Lower leg skin (tissue), 4 donors: ENCODE measurements around the gene DOP1A. TPM values are rescaled to one million over a fixed set of nuclear protein-coding genes. Genes with fewer than 3 reads are reported as not detected.

Source experiments
- DNase-seq, 2 donors: peaks; one replicate each; pipeline ENCODE4 v3.0.0-alpha.2; 2019; ENCODE audit warnings: low spot score in 2 of 2
- H3K4me3 ChIP-seq: fragments of 200-600 bp; sonication (generic); 2 replicates; pipeline ENCODE4 v1.5.1; 2017; ENCODE audit warnings: mild to moderate bottlenecking, low read depth; ENCODE audit not compliant: poor library complexity, severe bottlenecking
- CTCF ChIP-seq, 3 donors: fragments of 450-650 bp; IDR thresholded peaks; one replicate each; pipeline ENCODE4 v1.5.1; 2016; ENCODE audit warnings: antibody characterized with exemption in 3 of 3, mild to moderate bottlenecking in 3 of 3, moderate library complexity in 2 of 3
- POLR2A ChIP-seq, 2 donors: fragments of 450-650 bp; IDR thresholded peaks; one replicate each; pipeline ENCODE4 v1.6.1; 2016 to 2017; ENCODE audit warnings: antibody characterized with exemption in 2 of 2, mild to moderate bottlenecking in 1 of 2, moderate library complexity in 1 of 2
- WGBS, 2 donors: methylation state at CpG; one replicate each; pipeline ENCODE4 v1.1.5; 2018; 5-methylcytosine and 5-hydroxymethylcytosine counted together
- intact Hi-C: fragments of 100-400 bp; cut with DNase I; formaldehyde crosslinking; loops from one replicate; pipeline ENCODE4 v1.15.0; 2023; ENCODE audit warnings: low total_unique reads
- total RNA-seq, 4 donors: library from RNA; depleted of rRNA; stranded (reverse); fragments of >200 nt; gene quantifications; one replicate each; pipeline ENCODE4 v1.1.0, GENCODE V29; 2016

Gene DOP1A
- total RNA-seq, 4 donors from 2014 or later = 32.6 to 75.8 (median 49.3) TPM

GRCh38 chr6:83055366-83055964 is 12.0 kb upstream of the DOP1A start:
- TF ChIP-seq CTCF (IDR thresholded peaks at IDR 0.05) (peak in 1 of 3 donors; percentile 61), POLR2A (IDR thresholded peaks at IDR 0.05) (no peak)
- intact Hi-C loops = loop anchor here (5.0 kb wide), 1 partner anchor 783 kb away; no protein-coding TSS in a partner anchor
- 15 to 18% methylated on average over 6 of the region's 6 CpGs for WGBS, 2 donors
- no peak overlapping the region for H3K4me3 ChIP-seq
- peak in 1 of 2 donors; percentile 38 for DNase-seq

GRCh38 chr6:83057705-83058321 is 9.7 kb upstream of the DOP1A start:
- TF ChIP-seq POLR2A (IDR thresholded peaks at IDR 0.05) (no peak), CTCF (IDR thresholded peaks at IDR 0.05) (no peak)
- intact Hi-C loops = loop anchor here (5.0 kb wide), 1 partner anchor 786 kb away; no protein-coding TSS in a partner anchor
- WGBS, 2 donors = 32 to 36% methylated on average over 4 of the region's 4 CpGs
- no peak overlapping the region for H3K4me3 ChIP-seq
- DNase-seq = no peak

- H3K4me3 ChIP-seq = no peak overlapping the region
- intact Hi-C loops = no loop called here
- no peak for DNase-seq
- TF ChIP-seq POLR2A (IDR thresholded peaks at IDR 0.05) = no peak
- no peak for TF ChIP-seq CTCF (IDR thresholded peaks at IDR 0.05)
These were observed 6.3 kb upstream of the DOP1A start for GRCh38 chr6:83061190-83061589.

GRCh38 chr6:83062225-83062624 is 5.2 kb upstream of the DOP1A start:
- intact Hi-C loops = no loop called here
- 92 to 97% methylated on average over 1 of the region's 1 CpG for WGBS, 2 donors
- no peak overlapping the region for H3K4me3 ChIP-seq
- no peak for DNase-seq
- TF ChIP-seq POLR2A (IDR thresholded peaks at IDR 0.05) (no peak), CTCF (IDR thresholded peaks at IDR 0.05) (no peak)

- DNase-seq = peak; percentile 82 to 97
- H3K4me3 ChIP-seq = peak within 1 kb of the TSS; percentile 64
- intact Hi-C loops = loop anchor here (5.0 kb wide), 1 partner anchor 1403 kb away; no protein-coding TSS in a partner anchor
- 2 to 4% methylated on average over 35 to 45 of the region's 48 CpGs for WGBS, 2 donors
- TF ChIP-seq CTCF (IDR thresholded peaks at IDR 0.05) (peak in 1 of 3 donors; percentile 88), POLR2A (IDR thresholded peaks at IDR 0.05) (no peak)
These were observed 1.8 kb upstream of the DOP1A start, which contains the start of gene UBE3D for GRCh38 chr6:83065511-83066192. UBE3D (minus strand) TSS chr6:83065841; CDS start chr6:83065718, 123 bp downstream.
